ENCODE data around the gene KIF15.

GRCh38 chr3:44861412-44862225 lies 100.0 kb downstream of the KIF15 start, which contains the start of gene TMEM42:
- TF ChIP-seq GATA2 (IDR thresholded peaks at IDR 0.05; ENCODE audit: low read depth, low read length): no peak; the same call in 1 of the 2 replicates
- TF ChIP-seq GATA3 (IDR thresholded peaks at IDR 0.05; ENCODE audit: low read depth, low read length): no peak

All from SH-SY5Y (cell line).